GM18858 (cell line): Measurements from ENCODE around the gene BRI3BP.
"Not testable (repeated sequence)": the region's sequence is repeated elsewhere in the genome, so short reads cannot be mapped to it uniquely, and the experiment has no call there.

Experiments
- ATAC-seq: cut with Tn5 transposase; IDR thresholded peaks from one replicate; pipeline ENCODE4 v1.9.1; 2021; ENCODE audit not compliant: unreplicated experiment

BRI3BP gene

DNA sequence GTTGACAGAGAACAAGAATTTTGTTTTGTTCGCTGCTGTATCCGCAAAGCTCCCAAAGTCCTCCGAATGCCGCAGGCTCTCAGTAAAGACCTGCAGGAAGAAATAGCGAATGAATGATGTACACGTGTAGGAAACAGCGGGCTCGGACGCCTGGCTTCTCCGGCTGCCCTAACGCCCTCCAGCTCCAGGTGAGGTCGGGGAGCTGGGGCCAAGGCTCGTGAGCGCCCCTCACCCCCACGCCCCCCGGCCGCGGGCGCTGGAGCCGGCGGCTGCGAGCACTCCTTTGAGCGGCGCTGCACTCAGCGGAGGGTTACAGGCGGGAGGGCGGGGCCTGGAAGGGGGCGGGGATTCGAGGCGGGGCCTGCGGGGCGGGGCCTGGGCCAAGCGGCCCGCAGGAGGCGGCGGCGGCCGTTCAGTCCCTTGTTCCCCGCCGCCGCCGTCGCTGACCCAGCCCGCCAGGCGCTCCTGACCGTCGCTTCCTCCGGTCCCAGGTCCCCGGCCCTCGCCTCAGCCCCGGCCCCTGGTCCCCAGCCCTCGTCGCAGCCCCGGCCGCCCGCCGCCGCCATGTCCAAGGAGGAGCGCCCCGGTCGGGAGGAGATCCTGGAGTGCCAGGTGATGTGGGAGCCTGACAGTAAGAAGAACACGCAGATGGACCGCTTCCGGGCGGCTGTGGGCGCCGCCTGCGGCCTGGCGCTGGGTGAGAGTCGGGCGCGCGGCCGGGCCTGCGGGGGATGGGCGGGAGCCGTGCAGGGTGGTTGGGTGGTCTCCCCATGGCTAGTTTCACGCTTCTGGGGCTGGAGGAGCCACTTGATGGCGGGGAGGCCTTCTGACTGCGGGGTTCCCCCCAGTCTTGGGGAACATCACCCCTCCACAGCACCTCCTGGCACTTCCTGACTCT, 71.8 kb downstream of the BRI3BP start, which contains the start of gene AACS:
AACS (plus strand) TSS at position 415 of the 898 bp plus-strand sequence; CDS start at position 565, 150 bp downstream.
- peak; percentile 75 for ATAC-seq

DNA sequence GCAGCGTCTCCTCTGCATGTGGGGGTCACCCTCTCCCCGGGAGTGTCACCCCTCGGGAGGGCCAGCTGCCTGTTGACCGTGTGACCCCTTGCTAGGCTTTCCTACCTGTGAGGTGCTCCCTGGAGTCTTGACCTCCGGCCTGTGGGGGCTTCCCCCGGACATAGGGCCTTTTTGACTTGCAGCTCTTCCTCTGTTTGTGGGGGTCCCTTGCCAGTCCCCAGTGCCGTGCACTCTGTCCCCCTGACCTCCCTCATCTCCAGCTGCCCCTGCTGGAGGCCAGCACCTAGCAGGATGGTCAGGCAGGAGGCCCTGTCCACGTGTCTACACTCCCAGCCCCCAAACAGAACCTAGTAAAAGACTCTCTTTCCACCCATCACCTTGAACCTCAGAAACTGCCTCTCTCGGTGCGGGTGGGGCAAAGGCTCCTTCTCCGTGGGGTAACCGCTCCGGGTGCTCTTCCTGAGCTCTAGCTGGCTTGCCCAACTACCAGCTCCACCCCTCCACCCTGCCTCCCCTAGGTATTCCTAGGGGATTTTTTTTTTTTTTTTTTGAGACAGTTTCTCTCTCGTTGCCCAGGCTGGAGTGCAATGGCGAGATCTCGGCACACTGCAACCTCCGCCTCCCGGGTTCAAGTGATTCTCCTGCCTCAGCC, 72.6 kb downstream of the BRI3BP start:
- no peak for ATAC-seq

DNA sequence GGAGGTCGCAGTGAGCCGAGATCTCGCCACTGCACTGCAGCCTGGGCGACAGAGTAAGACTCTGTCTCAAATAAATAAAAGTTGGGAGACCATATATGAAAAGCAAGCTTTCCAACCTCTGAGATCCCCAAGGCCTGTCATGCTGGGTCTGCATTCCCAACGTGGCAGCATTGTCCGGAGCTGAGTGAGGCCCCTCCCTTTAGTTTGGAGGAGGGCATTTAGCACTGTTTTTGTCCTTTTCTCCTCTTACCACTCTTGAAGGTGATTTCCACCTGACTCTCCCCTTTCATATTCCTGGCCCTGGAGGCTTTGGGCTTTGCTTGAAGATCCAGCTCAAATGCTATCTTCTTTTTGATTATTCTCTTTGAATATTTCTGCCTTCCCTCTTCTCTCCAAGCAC, 74.9 kb downstream of the BRI3BP start:
- no peak for ATAC-seq

DNA sequence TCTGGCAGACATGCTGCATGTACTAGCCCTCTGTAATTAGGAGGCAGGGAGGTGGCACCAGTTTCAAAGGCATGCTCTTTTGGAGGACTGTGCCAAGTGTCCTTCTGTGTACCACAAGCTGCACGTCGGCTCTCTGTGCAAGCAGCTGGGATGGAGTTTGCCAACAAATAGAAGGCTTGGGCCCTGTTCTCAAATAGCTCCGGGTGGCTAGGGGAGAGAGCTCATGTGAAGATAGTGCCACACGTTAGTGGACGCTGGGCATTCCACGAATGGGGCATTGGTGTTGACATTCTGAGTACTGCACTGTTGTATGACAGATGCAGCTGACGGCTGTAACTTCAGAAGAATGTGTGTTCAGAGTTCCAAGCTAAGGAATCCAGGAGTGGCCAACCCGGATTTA, 76.2 kb downstream of the BRI3BP start:
- ATAC-seq, result no peak

DNA sequence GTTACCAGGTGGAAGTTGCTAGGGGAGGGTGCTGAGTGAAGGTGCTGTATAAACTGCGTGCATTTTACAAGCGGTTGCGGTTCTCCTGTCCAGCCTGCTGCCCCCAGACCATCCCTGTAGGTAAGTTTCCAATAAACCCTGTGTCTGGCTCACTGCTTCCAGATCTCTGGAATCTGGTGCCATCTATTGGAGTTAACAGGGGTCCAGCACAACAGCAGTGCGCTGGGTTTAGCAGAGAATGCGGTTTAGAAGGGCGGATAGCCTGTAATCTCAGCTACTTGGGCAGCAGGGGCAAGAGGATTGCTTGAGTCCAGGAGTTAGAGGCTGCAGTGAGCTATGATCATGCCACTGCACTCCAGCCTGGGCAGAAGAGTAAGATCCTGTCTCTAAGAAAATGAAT, 76.7 kb downstream of the BRI3BP start:
- ATAC-seq, result no peak

DNA sequence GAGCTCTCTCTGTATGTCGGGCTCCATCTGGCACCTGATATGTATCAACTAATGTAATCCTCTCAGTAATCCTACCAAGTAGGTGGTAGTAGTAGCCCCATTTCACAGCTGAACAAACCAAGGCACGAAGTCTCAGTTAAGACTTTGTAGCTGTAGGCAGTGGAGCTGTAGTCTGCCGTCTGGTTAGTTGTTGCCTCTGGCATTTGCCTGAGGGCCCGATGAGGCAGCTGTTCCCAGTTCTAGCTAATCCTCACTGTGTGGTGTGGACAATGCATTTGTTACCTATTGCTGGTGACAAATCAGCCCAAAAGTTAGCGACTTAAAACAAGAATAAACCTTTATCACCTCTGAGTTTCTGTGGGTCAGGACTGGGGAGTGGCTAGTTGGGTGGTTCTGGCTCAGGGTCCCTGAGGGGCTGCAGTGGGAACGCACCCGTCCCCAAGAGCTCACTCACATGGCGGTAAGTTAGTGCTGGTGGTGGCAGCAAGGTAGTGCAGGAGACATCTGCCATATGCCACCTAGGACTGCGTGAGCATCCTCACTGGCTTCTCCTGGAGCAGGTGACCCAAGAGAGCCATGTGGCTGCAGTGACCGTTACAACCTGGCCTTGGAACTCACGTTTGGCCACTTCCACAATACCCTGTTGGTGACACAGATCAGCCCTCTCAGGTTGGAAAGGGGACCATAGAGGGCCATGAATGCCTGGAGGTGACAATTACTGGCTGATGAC, 77.4 kb downstream of the BRI3BP start:
- no peak for ATAC-seq

DNA sequence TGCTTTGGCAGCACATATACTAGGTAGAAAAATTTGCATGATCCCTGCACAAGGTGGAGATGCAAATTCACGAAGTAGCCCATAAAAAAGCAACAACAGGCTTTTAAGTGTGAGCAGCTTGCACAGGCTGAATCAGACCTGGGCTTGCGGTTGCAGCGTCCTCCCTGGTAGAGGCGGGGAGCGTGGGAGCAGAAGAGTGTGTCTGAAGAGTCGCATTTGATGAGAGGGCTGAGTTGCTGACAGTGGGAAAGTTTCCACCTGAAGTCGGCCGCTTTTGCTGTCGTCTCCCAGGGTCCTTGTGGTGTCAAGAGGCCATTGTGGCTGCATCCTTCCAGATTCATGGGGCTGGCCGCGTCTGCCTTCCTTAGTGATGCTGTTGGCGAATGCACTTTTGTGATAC, 78.0 kb downstream of the BRI3BP start:
- ATAC-seq, result no peak

DNA sequence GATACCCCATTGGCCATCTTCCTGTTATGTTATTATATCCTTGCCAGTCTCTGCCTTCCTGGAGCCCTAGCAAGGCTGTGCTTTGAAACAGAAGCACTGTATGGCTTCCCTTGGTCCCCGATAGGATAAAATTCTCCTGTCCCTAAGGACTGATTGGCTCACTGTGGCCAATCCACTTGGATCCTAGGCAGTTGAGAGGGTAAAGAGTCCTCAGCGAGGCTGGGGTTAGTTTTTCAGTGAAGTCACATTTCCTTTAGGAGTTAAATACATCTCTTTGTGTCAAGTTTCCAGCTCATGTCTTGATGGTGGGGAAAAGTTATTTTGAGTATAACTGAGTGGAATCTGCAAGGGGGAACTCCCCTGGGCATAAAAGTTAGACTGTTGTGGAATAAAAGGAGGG, 79.1 kb downstream of the BRI3BP start:
- ATAC-seq, result no peak

DNA sequence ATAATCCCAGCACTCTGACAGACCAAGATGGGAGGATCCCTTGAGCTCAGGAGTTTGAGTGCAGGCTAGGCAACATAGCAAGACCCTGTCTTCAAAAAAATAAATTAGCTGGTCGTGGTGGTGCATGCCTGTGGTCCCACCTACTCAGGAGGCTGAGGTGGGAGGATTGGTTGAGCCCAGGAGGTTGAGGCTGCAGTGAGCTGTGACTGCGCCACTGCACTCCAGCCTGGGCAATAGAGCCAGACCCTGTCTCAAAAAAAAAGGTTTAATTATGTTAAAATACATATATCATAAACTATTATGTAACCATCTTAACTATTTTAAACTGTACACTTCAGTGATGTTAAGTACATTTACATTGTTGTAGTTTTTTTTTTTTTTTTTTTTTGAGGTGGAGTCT, 80.8 kb downstream of the BRI3BP start:
- ATAC-seq, result not testable (repeated sequence)

DNA sequence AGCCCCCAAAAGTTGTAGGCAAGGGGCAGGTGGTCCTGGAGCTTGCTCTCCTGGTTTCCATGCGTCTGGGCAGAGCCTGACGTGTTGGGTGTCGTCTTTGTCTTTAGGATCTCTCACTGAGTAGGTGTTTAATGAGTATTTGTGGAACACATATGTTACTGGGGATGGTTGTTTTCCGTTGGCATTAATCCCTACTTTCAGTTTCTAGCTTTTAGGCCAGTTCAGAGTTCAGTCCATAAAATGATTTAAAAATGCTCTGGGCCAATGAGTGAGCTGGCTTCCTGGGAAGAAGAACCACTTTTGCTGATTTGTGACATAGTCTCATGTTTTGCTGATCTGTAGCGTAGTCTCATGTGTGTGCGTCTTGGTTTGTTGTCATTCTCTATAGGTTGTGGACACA, 82.7 kb downstream of the BRI3BP start:
- ATAC-seq, result no peak

DNA sequence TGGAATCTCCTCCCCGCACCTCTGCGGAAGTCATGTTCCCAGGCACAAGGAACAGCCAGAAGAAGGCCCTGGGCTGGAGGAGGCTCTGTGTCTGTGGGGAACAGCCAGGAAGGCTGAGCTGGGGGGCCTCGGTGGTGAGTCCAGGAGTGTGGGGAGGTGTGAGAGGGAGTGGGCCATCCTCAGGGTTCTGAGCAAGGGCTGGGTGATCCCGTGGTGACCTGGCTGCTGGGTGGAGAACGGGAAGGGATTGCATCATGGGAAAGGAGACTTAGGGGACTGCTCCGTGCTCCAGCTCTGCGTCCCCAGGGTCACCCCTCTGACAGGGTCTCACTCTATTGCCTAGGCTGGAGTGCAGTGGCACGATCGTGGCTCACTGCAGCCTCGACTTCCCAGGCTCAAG, 85.6 kb downstream of the BRI3BP start:
- no peak for ATAC-seq

DNA sequence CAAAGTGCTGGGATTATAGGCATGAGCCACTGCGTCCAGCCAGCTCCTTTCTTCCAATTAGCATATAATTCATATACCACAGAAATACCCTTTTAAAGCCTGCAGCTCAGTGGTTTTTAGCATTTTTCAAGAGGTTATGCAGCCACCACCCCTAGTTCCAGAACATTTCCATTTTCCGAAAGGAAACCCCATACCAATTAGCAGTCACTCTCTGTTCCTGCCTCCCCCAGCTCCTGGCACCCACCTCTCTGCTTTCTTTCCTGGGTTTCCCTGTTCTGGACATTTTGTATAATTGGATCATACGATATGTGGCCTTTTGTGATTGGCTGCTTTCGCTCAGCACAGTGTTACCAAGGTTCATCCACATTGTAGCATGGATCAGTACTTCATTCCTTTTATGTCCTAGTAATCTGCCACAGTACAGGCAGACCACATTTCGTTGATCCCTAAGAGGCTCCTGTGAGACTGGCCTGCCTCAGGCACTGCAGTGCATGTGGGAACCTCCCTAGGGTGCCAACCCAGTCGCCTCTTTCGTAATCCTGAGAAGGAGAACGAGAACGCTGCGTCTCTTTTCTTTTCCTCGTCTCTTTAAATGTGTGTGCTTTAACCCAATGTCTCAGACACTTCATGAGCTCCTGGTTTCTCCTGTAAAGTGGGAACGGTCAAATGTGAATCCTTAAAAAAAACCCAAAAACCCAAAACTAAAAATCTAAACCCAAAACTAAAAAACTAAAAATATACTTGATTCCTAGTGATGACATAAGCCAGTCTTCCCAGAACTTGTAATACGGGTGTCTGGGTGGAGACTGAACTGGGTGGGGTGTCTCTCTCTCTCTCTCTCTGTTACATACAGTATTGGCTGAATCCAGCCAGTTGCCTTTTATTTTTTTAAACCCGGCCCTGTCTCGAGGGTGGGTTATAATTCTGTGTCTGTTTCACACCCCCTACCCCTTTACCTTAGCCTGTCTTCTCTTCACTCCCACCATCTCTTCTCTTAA, 86.5 kb downstream of the BRI3BP start:
- no peak for ATAC-seq
